ENCODE results near the gene LRIG2.

GRCh38 chr1:113118266-113118665 is 45.3 kb downstream of the LRIG2 start:
- TF ChIP-seq EZH2 (IDR thresholded peaks at IDR 0.05; ENCODE audit: borderline replicate concordance) = no peak
- no peak for TF ChIP-seq CTCF (IDR thresholded peaks at IDR 0.05; ENCODE audit: poor library complexity)

Data from hepatocyte (in vitro differentiated cells).